ENCODE measurements around the gene PPHLN1.
A peak's percentile ranks its signal among the peaks of the same experiment; 100 is the strongest.
"Not testable (repeated sequence)": the region's sequence is repeated elsewhere in the genome, so short reads cannot be mapped to it uniquely, and the experiment has no call there.

PPHLN1 gene

GRCh38 chr12:42372154-42372791 is 46.3 kb downstream of the PPHLN1 start:
- DNase-seq (ENCODE audit: low spot score), result peak; percentile 64

GRCh38 chr12:42373669-42374068 is 47.7 kb downstream of the PPHLN1 start:
- no peak for DNase-seq (ENCODE audit: low spot score)

DNA sequence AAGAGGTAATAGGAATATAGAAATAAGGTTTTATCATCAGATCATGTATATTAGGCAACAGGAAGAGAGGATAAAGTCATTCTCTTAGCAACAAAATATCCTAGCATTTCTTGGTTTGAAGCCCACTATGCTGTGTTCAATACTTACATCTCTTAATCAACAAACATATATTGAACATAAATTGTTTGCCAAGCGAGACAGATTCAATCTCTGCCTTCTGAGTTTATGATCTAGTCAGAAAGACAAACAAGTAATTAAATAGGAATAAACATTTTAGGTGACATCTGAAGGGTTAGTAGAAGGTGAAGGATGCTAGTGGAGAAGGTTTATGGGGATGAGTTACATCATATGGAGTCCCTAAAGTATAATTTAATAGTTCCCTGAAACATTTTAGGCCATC is 54.8 kb downstream of the PPHLN1 start:
- no peak for DNase-seq (ENCODE audit: low spot score)

GRCh38 chr12:42382013-42382696 is 56.2 kb downstream of the PPHLN1 start:
- no peak for DNase-seq (ENCODE audit: low spot score)

DNA sequence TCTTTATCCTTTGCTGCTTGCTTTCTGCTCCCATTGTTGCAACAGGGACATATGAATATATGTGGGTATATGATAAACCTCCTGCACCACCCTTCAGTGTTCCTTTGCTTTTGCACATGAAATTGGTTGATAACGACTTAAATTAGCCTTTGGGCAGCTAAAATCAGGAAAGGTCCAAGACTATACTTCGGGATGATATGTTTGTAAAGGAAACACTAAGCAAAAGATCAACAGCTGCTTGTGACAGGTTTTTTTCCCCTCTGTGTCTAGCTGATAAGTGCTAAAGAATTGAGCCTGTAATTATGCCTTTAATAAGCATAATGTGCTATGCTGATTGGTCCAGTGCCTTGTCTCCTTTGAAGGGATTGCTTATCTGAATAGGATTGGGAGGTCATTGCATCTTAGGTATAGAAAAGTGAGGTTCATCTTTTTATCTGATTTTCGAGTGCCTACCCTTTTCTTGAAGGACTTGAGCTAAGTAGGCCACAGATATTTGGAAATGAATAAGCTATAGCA is 59.4 kb downstream of the PPHLN1 start:
- no peak for DNase-seq (ENCODE audit: low spot score)

DNA sequence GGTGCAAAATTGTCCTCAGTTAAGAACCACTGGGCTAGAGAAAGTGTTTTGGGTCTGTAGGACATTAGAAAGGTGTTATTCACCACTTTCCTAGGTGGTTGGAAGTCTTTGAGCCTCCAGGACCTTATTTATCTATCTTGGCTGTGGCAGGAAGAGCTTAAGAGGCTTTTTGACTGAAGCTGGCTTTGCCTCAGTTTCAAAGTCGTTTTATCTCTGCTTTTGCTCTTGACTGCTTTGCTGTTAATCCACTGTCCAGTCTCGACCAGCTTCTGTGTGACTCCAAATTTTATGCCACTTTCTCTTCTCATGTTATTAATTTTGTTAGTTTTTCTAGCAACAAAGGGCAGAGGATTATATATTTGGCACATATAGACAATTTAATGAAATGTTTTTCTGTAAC is 60.3 kb downstream of the PPHLN1 start:
- DNase-seq (ENCODE audit: low spot score), result no peak

GRCh38 chr12:42388086-42388485 is 62.1 kb downstream of the PPHLN1 start:
- not testable (repeated sequence) for DNase-seq (ENCODE audit: low spot score)

DNA sequence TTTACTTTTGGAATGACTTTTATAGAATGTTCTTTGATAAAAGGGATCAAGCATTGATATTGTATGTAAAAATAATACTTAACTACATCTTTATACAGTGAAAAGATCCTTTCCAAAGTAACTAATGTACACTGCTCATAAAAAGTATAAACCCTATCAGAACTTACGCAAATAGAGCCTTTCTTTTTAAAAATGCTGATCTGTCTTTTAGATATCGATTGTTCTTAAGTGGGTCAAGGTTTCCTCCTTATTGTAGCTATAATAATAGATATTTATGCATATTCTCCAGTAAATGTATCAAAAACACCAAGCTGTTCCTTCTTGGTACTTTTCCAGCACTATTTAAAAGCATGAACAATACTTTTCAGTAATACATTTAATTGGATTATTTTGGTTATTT is 68.5 kb downstream of the PPHLN1 start:
- no peak for DNase-seq (ENCODE audit: low spot score)

GRCh38 chr12:42396473-42397259 is 70.7 kb downstream of the PPHLN1 start:
- DNase-seq (ENCODE audit: low spot score), result no peak

- no peak for DNase-seq (ENCODE audit: low spot score)
Measured at GRCh38 chr12:42402821-42403411, 76.9 kb downstream of the PPHLN1 start.

GRCh38 chr12:42407306-42407705 is 81.3 kb downstream of the PPHLN1 start:
- DNase-seq (ENCODE audit: low spot score), result no peak

GRCh38 chr12:42409471-42409870 is 83.5 kb downstream of the PPHLN1 start:
- no peak for DNase-seq (ENCODE audit: low spot score)

DNA sequence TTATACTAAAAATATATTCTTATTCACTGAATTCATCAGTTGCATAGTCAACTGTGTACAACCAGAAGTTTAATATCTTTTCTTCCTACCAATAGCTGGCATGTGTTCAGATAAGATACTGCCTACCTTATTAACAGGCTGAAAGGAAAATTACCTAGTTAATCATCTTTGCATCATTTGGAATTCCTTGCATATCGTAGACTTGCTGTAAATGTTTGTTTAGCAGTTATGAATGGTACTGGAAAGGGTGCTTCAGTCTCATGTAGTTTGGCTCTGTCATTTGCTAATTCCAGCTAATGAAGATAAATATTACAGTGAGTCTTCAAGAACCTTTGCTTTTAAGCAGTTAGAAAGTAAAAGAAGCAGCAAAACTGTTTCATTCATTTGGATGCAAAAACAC is 84.4 kb downstream of the PPHLN1 start:
- no peak for DNase-seq (ENCODE audit: low spot score)

GRCh38 chr12:42420395-42420794 is 94.4 kb downstream of the PPHLN1 start:
- no peak for DNase-seq (ENCODE audit: low spot score)

DNA sequence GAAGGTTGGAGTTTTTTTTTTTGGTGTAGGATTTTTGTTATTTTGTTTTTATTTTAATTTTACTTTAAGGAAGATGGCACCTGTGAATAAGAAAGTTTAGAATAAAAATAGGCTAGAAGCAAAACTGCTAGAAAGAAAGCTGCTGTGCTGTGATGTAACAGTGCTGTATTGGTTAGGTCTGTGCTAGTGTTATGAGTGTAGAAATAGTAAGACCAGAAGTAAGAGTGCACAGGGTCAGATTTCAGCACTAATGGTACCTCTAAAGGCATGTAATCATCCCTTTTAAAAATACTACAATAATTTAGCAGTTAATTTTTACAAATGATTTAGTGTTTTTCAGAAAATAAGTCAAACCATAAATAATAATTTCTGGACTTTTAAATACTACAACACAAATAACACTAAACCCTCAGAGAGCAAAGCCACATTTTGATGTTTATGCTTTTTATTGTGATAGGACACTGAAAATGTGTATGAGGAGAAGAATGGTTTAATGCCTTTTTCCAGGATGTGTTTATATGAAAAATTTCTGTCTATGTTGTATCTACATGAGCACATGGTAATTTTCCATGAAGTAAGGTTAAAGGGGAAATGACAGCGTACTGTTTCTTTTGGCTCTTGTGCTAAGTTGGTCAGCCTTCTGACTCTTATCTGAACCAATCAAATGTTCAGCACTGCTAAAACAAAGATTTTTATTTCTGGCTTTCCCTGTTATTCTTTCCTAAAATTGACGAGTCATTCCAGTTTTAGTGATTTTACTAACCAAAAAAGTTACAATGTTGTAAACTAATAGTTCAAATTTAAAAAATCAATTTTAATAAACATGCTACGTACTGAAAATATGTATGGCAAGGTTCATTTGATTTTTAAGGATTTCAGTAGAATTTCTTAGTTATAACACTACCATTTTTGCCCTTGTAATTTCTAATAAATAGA is 96.1 kb downstream of the PPHLN1 start:
- DNase-seq (ENCODE audit: low spot score), result no peak

- no peak for DNase-seq (ENCODE audit: low spot score)
Measured at GRCh38 chr12:42422785-42423184, 96.8 kb downstream of the PPHLN1 start.

DNA sequence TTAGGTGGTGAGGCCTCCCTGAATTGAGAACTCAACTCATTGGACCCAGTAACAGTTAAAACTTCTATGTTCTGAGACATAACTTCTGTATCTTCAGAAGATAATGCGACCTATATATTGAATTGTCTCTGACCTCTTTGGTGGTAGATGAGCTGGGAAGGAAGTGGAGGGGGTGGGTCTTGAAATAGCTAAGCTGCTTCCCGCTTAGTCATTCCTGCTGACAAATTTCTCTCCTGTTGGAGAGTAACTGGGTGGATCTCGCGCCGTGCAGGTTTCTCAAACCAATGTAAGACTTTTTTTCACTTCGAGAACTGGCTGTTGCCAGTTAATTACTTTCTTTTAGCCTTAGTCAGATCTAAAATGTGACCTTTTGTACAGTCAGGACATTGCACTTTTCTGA is 100.8 kb downstream of the PPHLN1 start:
- DNase-seq (ENCODE audit: low spot score), result no peak

DNA sequence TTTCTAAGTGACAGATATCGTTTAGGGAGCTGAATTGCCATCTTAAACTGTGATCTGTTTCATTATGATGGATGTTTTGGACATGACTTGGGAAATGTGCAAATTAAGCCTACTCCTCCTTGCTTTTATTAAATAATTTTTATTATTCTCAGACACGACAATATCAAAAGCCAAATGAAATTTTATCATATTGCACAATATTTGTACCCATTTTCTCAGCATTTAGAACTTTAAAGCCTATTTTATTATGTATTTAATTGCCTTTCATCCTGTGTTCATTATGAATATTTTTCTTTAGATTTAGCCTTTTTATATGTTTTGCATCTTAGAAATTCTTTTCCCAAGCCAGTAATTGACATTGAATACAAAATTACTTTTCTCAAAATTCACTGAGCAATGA is 102.9 kb downstream of the PPHLN1 start:
- no peak for DNase-seq (ENCODE audit: low spot score)

DNA sequence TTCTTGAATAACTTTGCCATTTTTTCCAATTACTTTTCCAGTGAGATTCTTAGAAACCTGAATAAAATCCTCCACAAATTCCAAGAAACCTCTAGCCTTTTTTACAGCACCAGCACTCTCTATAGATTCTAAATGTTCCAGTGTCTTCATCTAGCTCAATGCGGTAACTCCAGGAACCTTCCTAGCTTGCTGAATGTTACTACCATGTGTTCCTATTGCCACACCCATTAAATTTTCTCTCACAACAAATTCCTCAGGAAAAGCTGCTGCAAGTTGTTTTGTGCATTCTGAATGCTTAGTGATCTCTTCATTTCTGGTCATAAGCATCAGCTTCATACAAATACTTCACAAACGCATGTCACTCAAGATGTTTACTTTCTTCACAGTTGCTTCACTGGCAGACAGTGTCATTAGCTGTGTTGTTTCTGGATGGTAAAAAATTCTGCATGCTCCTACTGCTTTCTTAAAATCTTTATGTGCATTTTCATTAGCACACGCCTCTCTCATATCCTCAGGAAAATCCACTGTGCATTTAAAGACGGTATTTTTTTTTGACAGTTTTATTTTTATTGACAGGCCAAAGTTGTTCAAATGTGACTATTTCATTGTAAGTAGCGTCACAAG is 106.7 kb downstream of the PPHLN1 start:
- DNase-seq (ENCODE audit: low spot score), result no peak

DNA sequence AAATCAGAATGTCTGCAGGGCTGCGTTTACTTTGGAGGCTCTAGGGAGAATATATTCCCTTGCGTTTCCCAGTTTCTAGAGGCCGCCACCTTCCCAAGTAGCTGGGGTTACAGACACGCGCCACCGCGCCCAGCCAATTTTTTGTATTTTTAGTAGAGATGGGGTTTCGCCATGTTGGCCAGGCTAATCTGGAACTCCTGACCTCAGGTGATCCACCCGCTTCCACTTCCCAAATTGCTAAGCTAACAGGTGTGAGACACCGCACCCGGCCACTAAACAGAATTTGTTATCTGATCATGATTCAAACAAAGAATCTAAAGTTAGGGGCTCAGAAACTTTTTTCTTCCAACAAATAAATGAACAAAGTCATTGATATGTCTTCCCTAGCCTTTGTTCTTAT is 114.6 kb downstream of the PPHLN1 start:
- DNase-seq (ENCODE audit: low spot score), result no peak

DNA sequence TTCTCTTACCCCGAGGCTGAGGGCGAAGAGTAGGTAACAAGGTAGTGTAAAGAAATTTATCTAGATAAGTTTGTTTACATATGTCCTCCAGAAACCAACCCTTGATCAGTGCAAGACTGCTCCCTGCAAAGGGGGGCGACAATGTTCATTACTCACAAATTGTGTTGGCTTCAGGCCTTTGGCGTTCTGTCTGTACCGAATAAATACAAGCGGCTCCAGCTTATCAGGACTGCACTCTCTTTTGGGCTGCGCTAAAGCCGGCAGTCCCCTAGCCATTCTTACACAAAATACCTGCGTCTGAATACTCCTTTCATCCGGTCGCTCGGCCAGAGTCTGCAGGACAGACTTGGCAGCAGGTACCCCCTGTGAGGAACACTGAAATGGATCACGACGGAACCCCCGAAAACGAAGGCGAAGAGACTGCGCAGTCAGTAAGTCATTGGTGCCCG is 116.4 kb downstream of the PPHLN1 start:
- no peak for DNase-seq (ENCODE audit: low spot score)
